ENCODE measurements around the gene NOL4.
"Not testable (repeated sequence)": the region's sequence is repeated elsewhere in the genome, so short reads cannot be mapped to it uniquely, and the experiment has no call there.

The NOL4 gene, protein sequence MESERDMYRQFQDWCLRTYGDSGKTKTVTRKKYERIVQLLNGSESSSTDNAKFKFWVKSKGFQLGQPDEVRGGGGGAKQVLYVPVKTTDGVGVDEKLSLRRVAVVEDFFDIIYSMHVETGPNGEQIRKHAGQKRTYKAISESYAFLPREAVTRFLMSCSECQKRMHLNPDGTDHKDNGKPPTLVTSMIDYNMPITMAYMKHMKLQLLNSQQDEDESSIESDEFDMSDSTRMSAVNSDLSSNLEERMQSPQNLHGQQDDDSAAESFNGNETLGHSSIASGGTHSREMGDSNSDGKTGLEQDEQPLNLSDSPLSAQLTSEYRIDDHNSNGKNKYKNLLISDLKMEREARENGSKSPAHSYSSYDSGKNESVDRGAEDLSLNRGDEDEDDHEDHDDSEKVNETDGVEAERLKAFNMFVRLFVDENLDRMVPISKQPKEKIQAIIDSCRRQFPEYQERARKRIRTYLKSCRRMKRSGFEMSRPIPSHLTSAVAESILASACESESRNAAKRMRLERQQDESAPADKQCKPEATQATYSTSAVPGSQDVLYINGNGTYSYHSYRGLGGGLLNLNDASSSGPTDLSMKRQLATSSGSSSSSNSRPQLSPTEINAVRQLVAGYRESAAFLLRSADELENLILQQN

GRCh38 chr18:34224423-34225217 lies at the start of gene NOL4:
NOL4 (minus strand) TSS chr18:34224913; CDS start chr18:34223253, 1,660 bp downstream.
- TF ChIP-seq, protein P1, sequence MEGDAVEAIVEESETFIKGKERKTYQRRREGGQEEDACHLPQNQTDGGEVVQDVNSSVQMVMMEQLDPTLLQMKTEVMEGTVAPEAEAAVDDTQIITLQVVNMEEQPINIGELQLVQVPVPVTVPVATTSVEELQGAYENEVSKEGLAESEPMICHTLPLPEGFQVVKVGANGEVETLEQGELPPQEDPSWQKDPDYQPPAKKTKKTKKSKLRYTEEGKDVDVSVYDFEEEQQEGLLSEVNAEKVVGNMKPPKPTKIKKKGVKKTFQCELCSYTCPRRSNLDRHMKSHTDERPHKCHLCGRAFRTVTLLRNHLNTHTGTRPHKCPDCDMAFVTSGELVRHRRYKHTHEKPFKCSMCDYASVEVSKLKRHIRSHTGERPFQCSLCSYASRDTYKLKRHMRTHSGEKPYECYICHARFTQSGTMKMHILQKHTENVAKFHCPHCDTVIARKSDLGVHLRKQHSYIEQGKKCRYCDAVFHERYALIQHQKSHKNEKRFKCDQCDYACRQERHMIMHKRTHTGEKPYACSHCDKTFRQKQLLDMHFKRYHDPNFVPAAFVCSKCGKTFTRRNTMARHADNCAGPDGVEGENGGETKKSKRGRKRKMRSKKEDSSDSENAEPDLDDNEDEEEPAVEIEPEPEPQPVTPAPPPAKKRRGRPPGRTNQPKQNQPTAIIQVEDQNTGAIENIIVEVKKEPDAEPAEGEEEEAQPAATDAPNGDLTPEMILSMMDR (IDR thresholded peaks at IDR 0.05; ENCODE audit: low read depth, low read length) = no peak
- no peak within 1 kb of the TSS for H3K4me3 ChIP-seq (ENCODE audit: low read depth, low read length)

- H3K4me3 ChIP-seq (ENCODE audit: low read depth, low read length) = not testable (repeated sequence)
These were observed 41.3 kb upstream of the NOL4 start for GRCh38 chr18:34266029-34266428.

GRCh38 chr18:34261865-34262780 lies 37.4 kb upstream of the NOL4 start:
- H3K4me3 ChIP-seq (ENCODE audit: low read depth, low read length) = no peak overlapping the region
- TF ChIP-seq, protein P1 (IDR thresholded peaks at IDR 0.05; ENCODE audit: low read depth, low read length) = no peak

- H3K4me3 ChIP-seq (ENCODE audit: low read depth, low read length) = no peak overlapping the region
- TF ChIP-seq, protein P1 (IDR thresholded peaks at IDR 0.05; ENCODE audit: low read depth, low read length) = no peak
These were observed 33.5 kb upstream of the NOL4 start for GRCh38 chr18:34258176-34258575.

- TF ChIP-seq, protein P1 (IDR thresholded peaks at IDR 0.05; ENCODE audit: low read depth, low read length) = no peak
- no peak overlapping the region for H3K4me3 ChIP-seq (ENCODE audit: low read depth, low read length)
These were observed 27.2 kb upstream of the NOL4 start for GRCh38 chr18:34251919-34252318.

DNA sequence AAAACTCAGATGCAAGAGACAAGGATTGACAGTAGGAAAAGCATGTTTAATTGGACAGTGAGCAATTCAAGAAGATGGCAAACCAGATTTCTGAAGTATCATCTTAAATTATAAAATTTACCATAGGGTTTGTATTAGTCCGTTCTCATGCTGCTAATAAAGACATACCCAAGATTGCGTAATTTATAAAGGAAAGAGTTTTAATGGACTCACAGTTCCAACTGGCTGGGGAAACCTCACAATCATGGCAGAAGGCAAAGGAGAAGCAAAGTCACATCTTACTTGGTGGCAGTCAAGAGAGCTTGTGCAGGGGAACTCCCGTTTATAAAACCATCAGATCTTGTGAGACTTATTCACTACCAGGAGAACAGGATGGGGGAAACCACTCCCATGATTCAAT lies 24.0 kb upstream of the NOL4 start:
- TF ChIP-seq, protein P1 (IDR thresholded peaks at IDR 0.05; ENCODE audit: low read depth, low read length) = no peak
- no peak overlapping the region for H3K4me3 ChIP-seq (ENCODE audit: low read depth, low read length)

DNA sequence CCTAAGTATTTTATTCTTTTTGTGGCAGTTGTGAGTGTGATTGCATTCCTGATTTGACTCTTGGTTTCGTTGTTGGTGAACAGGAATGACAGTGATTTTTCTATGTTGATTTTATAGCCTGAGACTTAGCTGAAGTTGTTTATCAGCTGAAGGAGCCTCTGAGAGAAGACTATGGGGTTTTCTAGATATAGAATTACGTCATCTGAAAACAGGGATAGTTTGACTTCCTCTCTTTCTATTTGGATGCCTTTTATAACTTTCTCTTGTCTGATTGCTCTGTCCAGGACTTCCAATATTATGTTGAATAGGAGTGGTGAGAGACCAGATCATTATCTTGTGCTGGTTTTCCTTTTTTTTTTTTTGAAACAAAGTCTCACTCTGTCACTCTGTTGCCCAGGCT lies 18.0 kb upstream of the NOL4 start:
- H3K4me3 ChIP-seq (ENCODE audit: low read depth, low read length) = no peak overlapping the region
- TF ChIP-seq, protein P1 (IDR thresholded peaks at IDR 0.05; ENCODE audit: low read depth, low read length) = no peak

DNA sequence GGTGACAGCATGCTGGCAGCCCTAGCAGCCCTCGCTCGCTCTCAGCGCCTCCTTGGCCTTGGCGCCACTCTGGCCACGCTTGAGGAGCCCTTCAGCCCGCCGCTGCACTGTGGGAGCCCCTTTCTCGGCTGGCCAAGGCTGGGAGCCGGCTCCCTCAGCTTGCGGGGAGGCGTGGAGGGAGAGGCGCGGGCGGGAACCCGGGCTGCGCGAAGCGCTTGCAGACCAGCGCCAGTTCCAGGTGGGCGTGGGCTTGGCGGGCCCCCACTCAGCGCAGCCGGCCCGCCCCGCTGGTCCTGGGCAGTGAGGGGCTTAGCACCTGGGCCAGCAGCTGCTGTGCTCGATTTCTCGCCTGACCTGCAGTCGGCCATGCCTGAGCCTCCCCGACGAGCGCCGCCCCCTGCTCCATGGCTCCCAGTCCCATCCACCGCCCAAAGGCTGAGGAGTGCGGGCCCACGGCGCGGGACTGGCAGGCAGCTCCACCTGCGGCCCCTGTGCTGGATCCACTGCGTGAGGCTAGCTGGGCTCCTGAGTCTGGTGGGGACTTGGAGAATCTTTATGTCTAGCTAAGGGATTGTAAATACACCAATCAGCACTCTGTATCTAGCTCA lies 9.2 kb upstream of the NOL4 start:
- H3K4me3 ChIP-seq (ENCODE audit: low read depth, low read length) = not testable (repeated sequence)
